Right lobe of liver (tissue), 6 donors: ENCODE measurements around the gene PLXNA2. TPM values are rescaled to one million over a fixed set of nuclear protein-coding genes. Genes with fewer than 3 reads are reported as not detected.

Experiments used
- ATAC-seq, 4 donors: fragments of 200-7000 bp; cut with Tn5 transposase; one replicate each; pipeline ENCODE4 v1.9.1; 2020; ENCODE audit warnings: mild to moderate bottlenecking in 4 of 4, moderate library complexity in 4 of 4
- DNase-seq, 3 donors: peaks; one replicate each; pipeline ENCODE4 v3.0.0-alpha.2; 2020
- H3K27ac ChIP-seq, 3 donors: fragments of 200-600 bp; one replicate each; pipeline ENCODE4 v1.8.0; 2022
- H3K27me3 ChIP-seq, 2 donors: fragments of 200-600 bp; one replicate each; pipeline ENCODE4 v1.8.0; 2022
- H3K36me3 ChIP-seq, 4 donors: fragments of 200-600 bp; sonication (generic) in 1 of 4; one replicate each; pipeline versions ENCODE4 v1.5.1 to v1.8.0; 2017 to 2022; ENCODE audit warnings: control low read depth in 1 of 4
- H3K4me1 ChIP-seq, 4 donors: fragments of 200-600 bp; sonication (generic) in 1 of 4; one replicate each; pipeline versions ENCODE4 v1.5.1 to v1.8.0; 2017 to 2022; ENCODE audit warnings: control low read depth in 1 of 4
- H3K4me3 ChIP-seq, 3 donors: fragments of 200-600 bp; one replicate each; pipeline ENCODE4 v1.8.0; 2022
- H3K9me3 ChIP-seq, 4 donors: fragments of 200-600 bp; sonication (generic) in 1 of 4; one replicate each; pipeline versions ENCODE4 v1.5.1 to v1.8.0; 2017 to 2022; ENCODE audit warnings: control low read depth in 1 of 4
- CTCF ChIP-seq, 4 donors: fragments of 200-600 bp in 3 of 4; fragments of 450-650 bp in 1 of 4; IDR thresholded peaks; one replicate each; pipeline versions ENCODE4 v1.5.1 to v1.8.0; 2016 to 2022; ENCODE audit warnings: antibody characterized with exemption in 4 of 4, mild to moderate bottlenecking in 2 of 4
- POLR2A ChIP-seq: fragments of 450-650 bp; IDR thresholded peaks from one replicate; pipeline ENCODE4 v1.6.1; 2017; ENCODE audit warnings: antibody characterized with exemption, mild to moderate bottlenecking
- WGBS: methylation state at CpG from one replicate; pipeline ENCODE4 v1.1.6; 2018; ENCODE audit warnings: low coverage, low lambda C conversion rate; ENCODE audit not compliant: insufficient coverage; ENCODE audit errors: missing lambda C conversion rate; 5-methylcytosine and 5-hydroxymethylcytosine counted together
- intact Hi-C, 2 donors: fragments of 100-400 bp; cut with DNase I; formaldehyde crosslinking; loops; one replicate each; pipeline versions ENCODE4 v1.11.2 to v1.14.1; 2022
- total RNA-seq, 6 experiments: library from RNA; depleted of rRNA in 2 of 6; stranded (reverse); fragments of >200 nt in 2 of 6; fragmentation: NEBNext Ultra II Directional in 3 of 6; extraction: Animal tissue kit (Norgen Biotek cat#: 25700) in 3 of 6; gene quantifications; one replicate each; pipeline versions ENCODE4 v1.1.0 to v1.2.4, GENCODE V29; 2016 to 2023
- donor health status: DM: no; HTN: yes; CAD: no.
- donor health status: DM: no; HTN: no; CAD: no.
- donor health status: DM: no; HTN: no; CAD: no.
- donor health status: DM: no; HTN: yes; CAD: no.
- donor health status: DM: no; HTN: yes; CAD: no.

PLXNA2 gene
- total RNA-seq, 6 experiments from 2014 or later, result 5.6 to 20.8 (median 9.3) TPM

GRCh38 chr1:208218237-208219097, 25.7 kb downstream of the PLXNA2 start:
- no peaks in the 10 kb centered on the region for H3K27me3 ChIP-seq
- H3K36me3 ChIP-seq, result peaks cover 0 to 14% (median 2%) of the 10 kb centered on the region in 4 donors
- no peak for TF ChIP-seq CTCF (IDR thresholded peaks at IDR 0.05)
- no peak for TF ChIP-seq POLR2A
- ATAC-seq (no peak), DNase-seq (no peak)
- intact Hi-C loops, result no loop called here
- peaks cover 0 to 2% (median 0%) of the 10 kb centered on the region in 4 donors for H3K4me1 ChIP-seq
- H3K27ac ChIP-seq, result peak overlapping the region in 1 of 3 donors; percentile 31
- 66% methylated on average over 5 of the region's 12 CpGs for WGBS
- no peaks in the 10 kb centered on the region for H3K9me3 ChIP-seq
- no peak overlapping the region for H3K4me3 ChIP-seq

GRCh38 chr1:208217781-208218180, 26.4 kb downstream of the PLXNA2 start:
- Histone ChIP-seq H3K9me3 (no peaks in the 10 kb centered on the region), H3K27ac (no peak overlapping the region), H3K4me1 (peaks cover 0 to 2% (median 0%) of the 10 kb centered on the region in 4 donors), H3K36me3 (peaks cover 0 to 14% (median 2%) of the 10 kb centered on the region in 4 donors), H3K4me3 (no peak overlapping the region), H3K27me3 (no peaks in the 10 kb centered on the region)
- ATAC-seq, result no peak
- WGBS, result 40% methylated on average over 1 of the region's 10 CpGs
- DNase-seq, result no peak
- intact Hi-C loops, result no loop called here
- TF ChIP-seq POLR2A (no peak), CTCF (IDR thresholded peaks at IDR 0.05) (no peak)

- intact Hi-C loops, result no loop called here
- Histone ChIP-seq H3K36me3 (peaks cover 0 to 14% (median 2%) of the 10 kb centered on the region in 4 donors), H3K27ac (no peak overlapping the region), H3K9me3 (no peaks in the 10 kb centered on the region), H3K4me1 (peaks cover 0 to 2% (median 0%) of the 10 kb centered on the region in 4 donors), H3K27me3 (no peaks in the 10 kb centered on the region), H3K4me3 (no peak overlapping the region)
- no peak for ATAC-seq
- no peak for DNase-seq
- TF ChIP-seq POLR2A (no peak), CTCF (IDR thresholded peaks at IDR 0.05) (no peak)
- 99% methylated on average over 10 of the region's 16 CpGs for WGBS
Observed at GRCh38 chr1:208216806-208217205, 27.4 kb downstream of the PLXNA2 start.

- DNase-seq (no peak), ATAC-seq (no peak)
- no peaks in the 10 kb centered on the region for H3K27me3 ChIP-seq
- H3K9me3 ChIP-seq, result no peaks in the 10 kb centered on the region
- H3K27ac ChIP-seq, result no peak overlapping the region
- TF ChIP-seq POLR2A (no peak), CTCF (IDR thresholded peaks at IDR 0.05) (no peak)
- H3K4me3 ChIP-seq, result no peak overlapping the region
- H3K36me3 ChIP-seq, result peaks cover 0 to 14% (median 2%) of the 10 kb centered on the region in 4 donors
- intact Hi-C loops, result no loop called here
- WGBS, result 74% methylated on average over 1 of the region's 1 CpG
- H3K4me1 ChIP-seq, result peaks cover 0 to 2% (median 0%) of the 10 kb centered on the region in 4 donors
Observed at GRCh38 chr1:208216062-208216461, 28.1 kb downstream of the PLXNA2 start.
